Activated CD4-positive, alpha-beta T cell treated with anti-CD3 and anti-CD28 coated beads, Interleukin-2, Interleukin-4, amounts not matched to agents 100 ng/mL and 50 ng/mL, durations not matched to agents 16 hours and 8 hours (primary cell): ENCODE data around the gene RICTOR.

Source experiments
- DNase-seq: peaks from one replicate; pipeline ENCODE4 v3.0.0-alpha.2; 2020; ENCODE audit warnings: low spot score

The RICTOR gene

GRCh38 chr5:38938973-38939372, 135.2 kb downstream of the RICTOR start:
- no peak for DNase-seq

GRCh38 chr5:38938424-38938823, 135.8 kb downstream of the RICTOR start:
- DNase-seq = no peak

GRCh38 chr5:38936269-38936668, 137.9 kb downstream of the RICTOR start:
- DNase-seq = no peak

GRCh38 chr5:38935437-38935836, 138.8 kb downstream of the RICTOR start:
- no peak for DNase-seq

GRCh38 chr5:38932854-38933408, 141.3 kb downstream of the RICTOR start:
- no peak for DNase-seq

GRCh38 chr5:38931731-38932130, 142.5 kb downstream of the RICTOR start:
- DNase-seq = no peak

GRCh38 chr5:38929838-38930237, 144.4 kb downstream of the RICTOR start:
- no peak for DNase-seq

- no peak for DNase-seq
These were observed 146.7 kb downstream of the RICTOR start for GRCh38 chr5:38927470-38927869.

GRCh38 chr5:38926121-38926520, 148.1 kb downstream of the RICTOR start:
- DNase-seq = no peak

GRCh38 chr5:38925154-38925925, 148.9 kb downstream of the RICTOR start:
- DNase-seq = no peak

GRCh38 chr5:38923661-38924451, 150.3 kb downstream of the RICTOR start:
- DNase-seq = no peak

GRCh38 chr5:38922199-38922598, 152.0 kb downstream of the RICTOR start:
- DNase-seq = peak; percentile 47

- no peak for DNase-seq
These were observed 153.0 kb downstream of the RICTOR start for GRCh38 chr5:38921174-38921573.

GRCh38 chr5:38916802-38917201, 157.4 kb downstream of the RICTOR start:
- DNase-seq = no peak

GRCh38 chr5:38913714-38914113, 160.5 kb downstream of the RICTOR start:
- DNase-seq = no peak

GRCh38 chr5:38911933-38912332, 162.3 kb downstream of the RICTOR start:
- no peak for DNase-seq

GRCh38 chr5:38906503-38906902, 167.7 kb downstream of the RICTOR start:
- no peak for DNase-seq

- no peak for DNase-seq
These were observed 168.7 kb downstream of the RICTOR start for GRCh38 chr5:38905516-38905915.

- no peak for DNase-seq
These were observed 174.3 kb downstream of the RICTOR start for GRCh38 chr5:38899936-38900335.

GRCh38 chr5:38896760-38897159, 177.4 kb downstream of the RICTOR start:
- no peak for DNase-seq

GRCh38 chr5:38892363-38892762, 181.8 kb downstream of the RICTOR start:
- no peak for DNase-seq

- no peak for DNase-seq
These were observed 182.6 kb downstream of the RICTOR start for GRCh38 chr5:38891563-38891962.

GRCh38 chr5:38889424-38889823, 184.8 kb downstream of the RICTOR start:
- DNase-seq = no peak
